AG10803 (cell line): ENCODE measurements around the gene CDCP1.
A peak's percentile ranks its signal among the peaks of the same experiment; 100 is the strongest.
"Not testable (repeated sequence)": the region's sequence is repeated elsewhere in the genome, so short reads cannot be mapped to it uniquely, and the experiment has no call there.

ENCODE experiments used
- DNase-seq: peaks from one replicate; pipeline ENCODE4 v3.0.0; 2010; ENCODE audit warnings: low read depth
- H3K4me3 ChIP-seq: 2 replicates; pipeline ENCODE4 v1.5.1; 2011; ENCODE audit warnings: mild to moderate bottlenecking, low read length, control low read depth
- CTCF ChIP-seq: conservative IDR thresholded peaks from 2 replicates; pipeline ENCODE4 v1.5.1; 2011; ENCODE audit warnings: mild to moderate bottlenecking, low read length, control low read depth, inconsistent platforms

CDCP1 gene

GRCh38 chr3:45082142-45082538 is 64.0 kb downstream of the CDCP1 start:
- DNase-seq = peak; percentile 81
- no peak overlapping the region for H3K4me3 ChIP-seq
- no peak for TF ChIP-seq CTCF

GRCh38 chr3:45081506-45082141 is 64.6 kb downstream of the CDCP1 start:
- TF ChIP-seq CTCF = no peak
- no peak for DNase-seq
- no peak overlapping the region for H3K4me3 ChIP-seq

GRCh38 chr3:45080824-45081223 is 65.4 kb downstream of the CDCP1 start:
- TF ChIP-seq CTCF = no peak
- no peak overlapping the region for H3K4me3 ChIP-seq
- DNase-seq = no peak

GRCh38 chr3:45079715-45080114 is 66.5 kb downstream of the CDCP1 start:
- H3K4me3 ChIP-seq = no peak overlapping the region
- no peak for TF ChIP-seq CTCF
- DNase-seq = no peak

GRCh38 chr3:45078910-45079522 is 67.2 kb downstream of the CDCP1 start:
- TF ChIP-seq CTCF = peak; percentile 25; the same call in 1 of the 2 replicates
- DNase-seq = peak; percentile 40
- H3K4me3 ChIP-seq = no peak overlapping the region

GRCh38 chr3:45078256-45078655 is 67.9 kb downstream of the CDCP1 start:
- DNase-seq, H3K4me3 ChIP-seq: not testable (repeated sequence)

- no peak for TF ChIP-seq CTCF
- no peak for DNase-seq
- no peak overlapping the region for H3K4me3 ChIP-seq
Observed at GRCh38 chr3:45075821-45076625, 70.2 kb downstream of the CDCP1 start.
